HG03108 (cell line): ENCODE data around the gene TSR2.
"Not testable (repeated sequence)": the region's sequence is repeated elsewhere in the genome, so short reads cannot be mapped to it uniquely, and the experiment has no call there.

Experiments used
- ATAC-seq: cut with Tn5 transposase; IDR thresholded peaks from one replicate; pipeline ENCODE4 v1.9.1; 2021; ENCODE audit warnings: moderate library complexity; ENCODE audit not compliant: unreplicated experiment

TSR2 gene

DNA sequence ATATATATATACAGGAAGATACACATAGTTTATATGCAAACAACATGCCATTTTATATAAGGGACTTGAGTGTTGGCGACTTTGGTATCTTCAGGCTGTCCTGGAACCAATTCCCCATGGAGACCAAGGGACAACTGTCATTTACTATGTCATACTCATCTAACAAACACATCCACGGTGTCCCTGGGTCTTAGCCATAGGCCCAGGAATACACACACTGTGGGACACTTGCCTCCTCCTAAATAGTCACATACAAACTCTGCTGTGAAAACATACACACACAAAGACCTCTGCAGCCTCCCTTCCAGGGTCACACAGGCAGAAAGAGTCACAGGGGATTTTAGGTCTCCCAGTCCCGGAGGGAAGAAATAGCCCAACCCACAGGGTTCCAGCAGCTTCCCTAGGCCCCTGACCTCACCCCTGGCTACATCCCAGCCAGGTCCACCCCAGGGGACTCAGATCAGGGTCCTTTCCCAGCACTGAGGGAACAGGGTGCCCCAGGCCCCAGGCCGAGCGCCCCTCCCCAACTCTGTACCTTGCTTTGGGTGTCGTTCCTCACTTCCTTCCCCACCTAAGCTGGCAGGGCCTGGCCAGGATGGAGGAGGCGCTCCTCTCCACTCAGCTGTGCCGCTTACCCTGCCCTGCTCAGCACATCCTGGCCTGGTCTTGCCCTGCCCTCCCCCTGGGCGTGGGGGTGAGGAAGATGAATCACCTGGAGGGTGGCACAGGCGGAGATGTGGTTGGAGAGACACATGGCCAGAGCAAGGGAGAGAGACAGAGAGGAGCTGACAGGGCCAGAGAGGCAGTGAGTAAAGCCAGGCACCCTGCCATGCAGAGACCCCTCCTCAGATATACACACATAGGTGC is 34.0 kb downstream of the TSR2 start:
- ATAC-seq, result no peak

DNA sequence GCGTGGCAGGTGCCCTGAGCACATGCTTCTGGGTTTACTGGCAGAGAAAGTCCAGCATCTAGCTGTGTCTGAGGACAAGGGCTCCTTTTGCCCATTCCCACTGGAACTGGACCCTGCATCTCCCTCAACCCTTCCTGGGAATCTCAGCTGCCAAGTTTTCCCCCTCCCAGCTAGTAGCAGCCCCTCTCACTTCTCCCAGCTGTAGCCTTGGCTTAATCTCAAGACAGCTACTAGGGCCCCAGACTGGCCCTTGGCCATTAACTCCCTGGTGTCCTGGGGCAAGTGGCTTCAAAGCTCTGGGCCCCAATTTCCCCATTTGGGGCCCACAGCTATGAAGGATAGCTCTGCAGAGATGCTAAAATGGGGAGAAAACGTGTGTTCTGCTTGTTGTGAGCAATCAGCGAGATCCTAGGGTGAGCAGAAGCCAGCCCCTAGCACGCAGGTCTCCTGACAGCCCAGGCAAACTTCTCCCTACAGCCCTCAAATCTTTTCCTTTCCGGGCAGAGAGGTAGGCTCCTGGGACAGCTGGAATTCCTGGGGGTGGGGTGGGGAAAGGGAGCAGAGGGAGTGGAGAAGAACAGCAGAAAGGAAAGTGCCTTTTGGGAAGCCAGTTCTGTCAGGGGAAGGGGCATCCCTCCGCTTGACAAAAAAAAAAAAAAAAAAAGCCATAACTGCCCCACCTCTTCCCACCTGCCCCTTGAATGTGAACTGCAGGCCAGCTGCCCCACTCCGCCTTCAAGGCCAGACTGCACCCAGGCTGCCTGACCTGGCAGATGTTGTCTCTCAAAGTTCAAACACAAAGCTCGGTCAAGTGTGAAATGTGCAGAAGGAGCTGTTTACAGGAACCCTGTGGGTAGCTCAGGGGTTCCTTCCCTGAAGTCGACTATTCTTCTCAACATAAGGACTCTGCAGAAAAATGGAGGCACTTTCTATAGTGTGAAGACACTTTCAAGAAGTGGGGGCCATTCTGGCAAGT is 39.2 kb downstream of the TSR2 start:
- no peak for ATAC-seq

DNA sequence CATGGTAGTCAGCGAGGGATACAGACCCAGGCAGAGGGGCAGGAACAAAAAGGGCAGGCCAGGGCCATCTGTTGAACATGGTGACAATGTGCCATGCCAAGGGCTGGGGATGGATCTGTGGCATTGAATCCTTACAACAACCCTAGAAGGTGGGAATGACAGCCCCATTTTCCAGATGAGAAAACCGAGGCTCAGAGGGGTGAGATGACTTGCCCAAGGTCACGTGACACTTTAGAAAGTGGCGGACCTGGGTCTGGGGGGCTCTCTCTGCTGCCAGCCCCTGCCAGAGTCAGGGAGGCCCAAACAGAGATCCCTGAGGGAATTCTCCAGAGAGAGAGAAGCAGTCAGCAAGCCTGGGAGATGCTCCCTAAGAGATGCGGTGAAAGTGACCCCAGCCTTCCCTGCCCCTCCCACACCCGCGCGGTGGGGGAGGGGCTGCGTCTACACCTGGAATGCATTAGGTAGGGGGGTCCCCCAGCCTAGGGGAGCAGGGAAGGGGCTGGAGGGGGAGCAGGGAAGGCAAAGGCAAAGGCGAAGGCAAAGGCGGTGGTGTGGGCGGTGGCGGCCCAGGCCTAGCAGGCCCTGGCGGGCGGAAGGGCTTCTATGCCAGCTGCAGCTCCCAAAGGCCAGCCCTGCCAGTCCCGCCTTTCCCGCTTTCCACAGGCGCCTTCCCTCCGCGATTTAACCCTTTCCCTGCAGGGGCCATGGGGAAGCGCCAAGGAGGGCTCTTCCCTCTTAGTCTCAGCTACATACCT is 42.8 kb downstream of the TSR2 start:
- ATAC-seq, result no peak

DNA sequence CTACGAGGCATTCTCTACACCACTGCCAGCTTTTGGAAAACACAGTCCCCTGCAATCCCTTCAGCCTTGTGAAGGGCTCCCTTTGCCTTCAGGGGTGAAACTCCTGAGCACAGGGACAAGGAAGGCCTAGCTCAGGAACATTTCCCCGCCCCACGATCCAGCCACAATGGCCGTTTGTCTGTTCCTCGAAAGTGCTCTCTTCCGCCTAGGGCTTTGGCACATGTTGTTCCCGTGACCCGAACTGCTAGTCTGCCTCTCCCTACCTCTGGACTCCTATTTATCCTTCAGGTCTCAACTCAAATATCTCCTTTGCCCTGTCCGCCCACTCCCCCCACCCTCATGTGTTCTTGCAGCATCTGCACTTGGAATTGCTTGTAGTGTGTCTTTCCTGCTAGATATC is 43.7 kb downstream of the TSR2 start:
- ATAC-seq, result no peak

DNA sequence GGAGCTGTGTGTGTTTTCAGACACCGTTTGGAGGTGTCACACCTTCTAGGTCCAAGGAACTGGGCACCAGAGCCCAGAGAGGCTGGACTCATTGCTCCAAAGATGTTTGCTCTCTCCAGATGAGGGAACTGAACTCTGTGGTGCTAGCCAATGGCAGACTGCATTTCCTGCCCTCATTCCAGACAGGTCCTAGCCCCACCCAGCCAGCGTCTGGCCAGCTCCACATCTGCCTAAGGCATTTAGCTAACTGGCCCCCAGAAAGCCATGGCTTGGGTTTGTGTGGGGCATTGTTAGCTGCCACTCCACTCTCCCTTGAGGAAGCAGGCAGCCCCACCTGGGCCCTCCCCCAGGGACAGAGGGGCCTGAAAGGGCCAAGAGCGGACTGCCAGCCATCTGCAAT is 44.5 kb downstream of the TSR2 start:
- ATAC-seq, result no peak

DNA sequence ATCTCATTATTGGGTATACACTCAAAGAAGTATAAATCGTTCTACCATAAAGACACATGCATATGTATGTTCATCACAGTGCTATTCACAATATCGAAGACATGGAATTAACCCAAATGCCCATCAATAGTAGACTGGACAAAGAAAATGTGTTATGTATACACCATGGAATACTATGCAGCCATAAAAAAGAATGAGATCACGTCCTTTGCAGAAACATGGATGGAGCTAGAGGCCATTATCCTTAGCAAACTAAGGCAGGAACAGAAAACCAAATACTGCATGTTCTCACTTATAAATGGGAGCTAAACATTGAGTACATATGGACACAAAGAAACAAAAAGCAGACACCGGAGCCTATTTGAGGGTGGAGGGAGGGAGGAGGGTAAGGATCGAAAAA is 49.6 kb downstream of the TSR2 start:
- ATAC-seq, result not testable (repeated sequence)

DNA sequence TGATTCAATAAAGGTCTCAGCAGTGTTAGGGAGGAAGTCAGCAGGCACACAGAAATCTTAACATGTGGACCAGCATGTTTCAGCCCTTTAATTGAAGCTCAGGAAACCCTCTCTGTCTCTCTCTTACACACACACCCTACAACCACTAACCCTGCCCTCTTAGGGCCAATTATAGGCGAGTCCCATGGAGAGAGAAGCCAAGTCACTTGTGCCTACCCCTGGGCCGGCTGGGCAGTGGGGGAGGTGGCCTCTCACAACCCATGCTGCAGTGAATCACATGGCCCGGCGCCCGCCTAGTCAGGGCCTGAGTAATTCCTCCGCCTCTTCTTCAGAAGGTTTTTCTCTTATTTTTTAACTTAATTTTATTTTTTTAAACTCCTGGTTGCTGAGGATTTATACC is 52.1 kb downstream of the TSR2 start:
- ATAC-seq, result no peak

DNA sequence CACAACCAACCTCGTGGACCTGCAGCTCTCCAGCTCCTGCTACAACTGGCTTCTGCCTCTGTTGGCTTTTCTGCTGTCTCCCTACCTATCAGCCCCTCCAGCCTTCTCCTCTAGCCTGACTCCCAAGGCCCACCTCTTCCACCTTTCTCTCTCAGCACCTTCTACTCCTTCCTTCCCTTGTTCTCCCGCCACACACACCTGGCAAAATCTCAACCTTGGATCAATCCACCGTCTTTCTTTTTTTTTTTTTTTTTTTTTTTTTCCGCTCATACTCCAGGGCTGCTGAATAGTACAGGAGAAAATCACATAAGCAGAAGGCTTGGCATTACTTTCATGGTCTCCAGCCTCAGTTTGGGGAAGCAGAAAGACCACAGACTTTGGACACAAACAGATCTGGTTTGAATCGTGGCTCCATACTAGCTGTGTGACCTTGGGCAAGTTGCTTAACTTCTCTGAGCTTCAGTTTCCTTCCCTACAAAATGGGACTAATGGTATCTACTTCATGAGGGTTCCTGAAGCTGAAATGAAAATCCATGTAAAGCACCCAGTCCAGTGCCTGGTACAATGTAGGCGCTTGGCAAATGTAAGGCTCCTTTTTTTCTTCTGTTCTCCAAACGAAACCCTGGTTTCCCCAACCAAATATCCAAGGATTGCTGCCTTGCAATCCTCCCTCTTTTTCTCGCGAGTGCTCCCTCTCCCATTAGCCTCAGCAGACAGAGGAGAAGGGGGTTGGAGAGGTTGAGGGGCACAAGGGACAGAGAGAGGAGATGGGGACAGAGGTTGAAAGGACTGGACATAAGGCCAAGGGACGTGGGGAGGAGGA is 54.2 kb downstream of the TSR2 start:
- ATAC-seq, result no peak
